Activated CD4-positive, alpha-beta T cell treated with anti-CD3 and anti-CD28 coated beads, Interleukin-2, amount 50 U/mL, for 1 hour (primary cell): ENCODE data around the gene KLRF1.
"Not testable (repeated sequence)": the region's sequence is repeated elsewhere in the genome, so short reads cannot be mapped to it uniquely, and the experiment has no call there.

Source experiments
- DNase-seq: peaks from one replicate; pipeline ENCODE4 v3.0.0-alpha.2; 2020

Gene KLRF1

DNA sequence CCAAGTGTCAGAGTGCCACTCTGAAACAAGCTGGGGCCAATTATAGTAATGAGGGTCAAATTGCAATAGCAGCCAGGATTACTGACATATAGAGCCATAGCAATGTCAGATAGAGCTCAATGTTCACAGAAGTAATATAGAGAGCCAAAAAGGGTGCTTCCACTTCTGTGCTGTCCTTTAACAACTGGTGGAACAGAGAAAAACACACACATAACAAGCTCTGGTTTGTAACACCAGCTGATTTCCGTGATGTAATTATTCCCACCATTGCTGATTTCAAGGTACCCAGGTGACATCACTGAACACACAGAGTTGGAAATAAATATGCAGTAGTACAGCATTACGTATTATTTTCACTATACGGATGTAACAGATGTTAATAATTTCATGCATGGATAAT, 44.9 kb downstream of the KLRF1 start:
- no peak for DNase-seq

DNA sequence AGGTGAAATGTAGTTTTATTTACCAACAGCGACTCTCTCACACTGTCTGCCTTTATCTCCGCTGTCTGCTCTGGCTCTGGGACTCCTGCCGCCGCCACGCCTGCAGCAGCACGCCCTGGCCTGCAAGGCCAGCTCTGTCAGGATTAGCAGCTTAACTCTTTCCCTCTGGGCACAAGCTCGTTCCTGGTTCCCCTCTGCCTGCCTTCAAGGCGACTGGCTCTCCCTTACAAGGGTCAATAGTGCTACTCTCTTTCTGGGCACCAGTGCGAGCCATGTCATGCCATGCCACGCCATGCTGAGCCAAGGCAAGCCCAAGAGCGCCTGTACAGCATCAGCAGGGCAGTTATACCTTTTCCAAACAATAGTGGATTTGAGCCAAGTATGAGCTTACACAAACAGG, 45.5 kb downstream of the KLRF1 start:
- DNase-seq: no peak

DNA sequence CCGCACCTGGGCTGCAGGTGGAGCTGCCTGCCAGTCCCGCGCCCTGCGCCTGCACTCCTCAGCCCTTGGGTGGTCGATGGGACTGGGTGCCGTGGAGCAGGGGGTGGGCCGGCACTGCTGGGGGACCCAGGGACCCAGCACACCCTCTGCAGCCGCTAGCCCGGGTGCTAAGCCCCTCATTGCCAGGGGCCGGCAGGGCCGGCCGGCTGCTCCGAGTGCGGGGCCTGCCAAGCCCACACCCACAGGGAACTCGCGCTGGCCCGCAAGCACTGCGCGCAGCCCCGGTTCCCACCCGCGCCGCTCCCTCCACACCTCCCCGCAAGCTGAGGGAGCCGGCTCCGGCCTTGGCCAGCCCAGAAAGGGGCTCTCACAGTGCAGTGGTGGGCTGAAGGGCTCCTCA, 48.8 kb downstream of the KLRF1 start:
- not testable (repeated sequence) for DNase-seq

DNA sequence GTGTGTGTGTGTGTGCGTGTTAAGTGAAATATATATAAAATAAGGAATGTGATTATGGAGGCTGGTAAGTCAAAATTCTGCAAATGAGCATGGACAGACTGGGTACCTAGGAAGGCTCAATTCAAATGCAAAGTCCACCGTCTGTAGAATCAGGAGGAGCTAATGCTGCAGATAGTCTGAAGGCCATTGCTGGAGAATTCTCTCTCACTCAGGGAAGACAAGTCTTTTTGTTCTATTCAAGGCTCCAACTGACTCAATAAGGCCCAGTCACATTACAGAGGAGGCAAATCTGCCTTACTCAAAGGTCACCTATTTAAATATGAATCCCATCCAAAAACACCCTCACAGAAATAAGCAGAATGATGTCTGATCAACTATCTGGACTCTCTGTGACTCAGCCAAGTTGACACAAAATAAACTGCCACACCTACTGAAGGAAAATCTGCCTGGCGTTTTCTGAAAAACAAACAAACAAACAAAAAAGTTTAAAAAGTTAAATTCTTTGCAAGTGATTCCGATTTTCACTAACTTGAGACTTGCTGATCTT, 53.3 kb downstream of the KLRF1 start:
- no peak for DNase-seq

DNA sequence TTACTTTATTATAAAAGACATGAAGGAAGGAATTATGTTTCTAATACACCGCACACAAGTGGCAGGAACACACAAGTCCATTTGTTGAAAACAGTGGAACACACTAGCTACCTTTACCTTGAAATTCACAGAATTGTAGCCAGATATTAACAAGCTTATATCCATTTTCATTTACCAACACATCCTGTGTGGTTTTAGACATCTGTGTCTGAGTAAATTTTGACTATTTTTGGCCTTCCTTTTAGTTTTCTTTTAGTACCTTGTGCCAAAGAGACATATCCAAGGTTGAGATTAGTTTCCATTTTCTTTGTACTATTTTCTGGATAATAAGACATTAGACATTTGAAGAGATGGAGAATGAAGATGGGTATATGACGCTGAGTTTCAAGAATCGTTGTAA, 54.0 kb downstream of the KLRF1 start, which contains the start of gene KLRF2:
KLRF2 (plus strand) TSS at position 244 of the 400 bp plus-strand sequence; CDS start at position 351, 107 bp downstream.
- no peak for DNase-seq

DNA sequence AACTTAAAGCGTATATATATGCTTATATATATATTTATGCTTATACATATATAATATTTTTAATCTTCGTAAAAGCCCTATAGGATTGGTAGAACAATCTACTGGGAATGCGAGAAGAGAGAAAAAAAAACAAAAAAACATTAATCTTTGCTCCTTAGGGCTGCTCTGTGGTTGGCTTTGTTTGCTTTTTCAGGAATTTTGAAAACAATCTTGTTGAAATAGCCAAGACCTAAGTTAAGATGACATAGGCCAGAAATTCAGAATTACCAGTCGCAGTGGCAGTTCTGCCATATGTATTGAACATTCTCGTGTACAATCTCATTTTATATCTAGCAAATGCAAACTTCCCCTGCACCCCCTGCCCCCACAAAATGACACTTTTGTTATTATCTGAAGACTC, 54.7 kb downstream of the KLRF1 start:
- DNase-seq: no peak

DNA sequence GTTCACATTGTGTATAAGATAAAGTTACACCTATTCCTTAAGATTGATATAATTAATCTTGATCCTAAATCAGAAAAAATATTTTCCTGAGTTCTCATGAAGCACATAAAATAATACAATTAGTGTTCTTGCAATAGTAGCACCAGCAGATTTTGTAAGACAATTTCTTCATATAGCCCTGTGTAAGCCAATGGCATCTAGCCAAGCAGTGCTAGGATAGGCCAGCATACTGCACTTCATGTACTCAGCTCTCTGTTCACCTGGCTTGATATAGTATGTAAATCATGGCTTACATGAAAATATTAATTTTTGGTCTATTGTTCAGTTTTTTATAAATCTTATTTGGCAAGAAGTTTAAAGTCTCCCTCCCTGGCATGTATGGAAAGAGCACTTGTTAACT, 55.9 kb downstream of the KLRF1 start:
- DNase-seq: no peak

DNA sequence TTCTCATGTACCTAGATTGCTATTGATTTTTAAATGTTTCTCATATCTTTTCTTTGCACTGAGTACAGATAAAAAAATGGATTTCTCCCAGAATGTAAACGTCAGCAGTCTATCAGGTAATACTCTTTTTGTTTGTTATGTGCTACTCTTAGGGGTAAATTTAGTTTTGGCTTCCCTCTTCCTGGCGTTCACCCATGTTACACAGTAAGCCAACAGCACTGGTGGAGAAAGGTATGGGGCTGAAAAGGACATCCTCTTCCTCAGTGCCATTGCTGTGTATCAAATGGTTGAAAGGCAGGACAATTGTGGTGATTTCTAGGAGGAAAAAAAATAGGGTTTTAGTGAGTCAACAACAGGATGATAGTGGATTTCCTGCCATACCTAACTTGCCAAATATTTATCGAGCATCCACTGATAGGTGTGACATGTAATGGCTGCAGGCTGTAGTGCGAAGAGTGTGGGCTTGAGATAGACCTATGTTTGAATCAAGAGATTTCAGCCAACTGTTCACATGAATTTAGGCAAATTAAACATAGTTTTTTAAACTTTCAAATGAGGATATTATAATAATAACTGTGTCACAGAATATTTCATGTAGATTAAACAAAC, 61.5 kb downstream of the KLRF1 start:
- DNase-seq: no peak
